HG03103 (cell line): Measurements from ENCODE around the gene PIP5KL1.

Experiments used
- ATAC-seq: cut with Tn5 transposase; IDR thresholded peaks from one replicate; pipeline ENCODE4 v1.9.1; 2021; ENCODE audit warnings: low read depth; ENCODE audit not compliant: unreplicated experiment

Gene PIP5KL1

DNA sequence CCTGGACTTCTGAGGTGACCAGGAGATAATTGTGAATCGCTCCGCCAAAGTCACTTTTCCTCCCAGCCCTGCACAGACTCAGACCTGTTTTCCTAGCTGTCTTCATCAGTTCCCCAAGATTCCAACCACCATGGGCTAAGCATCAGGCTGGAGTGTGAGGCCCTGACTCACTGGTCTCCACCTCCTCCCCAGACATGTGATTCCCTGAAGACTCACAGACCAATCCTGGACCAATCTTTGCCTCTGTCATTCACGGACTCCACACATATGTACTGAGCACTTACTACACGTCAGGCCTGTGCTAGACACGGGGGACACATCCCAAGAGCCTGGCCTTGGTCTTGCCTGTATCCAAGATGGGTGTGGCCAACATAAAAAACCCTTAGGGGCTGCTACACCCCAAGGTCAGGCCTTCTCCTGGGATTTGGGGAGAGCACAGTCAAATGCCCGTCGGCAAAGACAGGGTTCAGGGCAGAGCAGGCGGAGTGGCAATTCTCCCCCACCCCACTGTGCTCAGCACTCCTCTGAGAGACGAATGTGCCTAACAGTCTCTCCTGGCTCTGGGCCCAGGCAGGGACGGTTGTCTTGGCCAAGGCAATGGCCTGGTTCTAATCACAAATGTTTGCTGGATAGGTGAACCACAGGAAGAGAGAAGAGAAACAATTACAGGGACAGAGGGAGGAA, 38.3 kb upstream of the PIP5KL1 start:
- no peak for ATAC-seq

DNA sequence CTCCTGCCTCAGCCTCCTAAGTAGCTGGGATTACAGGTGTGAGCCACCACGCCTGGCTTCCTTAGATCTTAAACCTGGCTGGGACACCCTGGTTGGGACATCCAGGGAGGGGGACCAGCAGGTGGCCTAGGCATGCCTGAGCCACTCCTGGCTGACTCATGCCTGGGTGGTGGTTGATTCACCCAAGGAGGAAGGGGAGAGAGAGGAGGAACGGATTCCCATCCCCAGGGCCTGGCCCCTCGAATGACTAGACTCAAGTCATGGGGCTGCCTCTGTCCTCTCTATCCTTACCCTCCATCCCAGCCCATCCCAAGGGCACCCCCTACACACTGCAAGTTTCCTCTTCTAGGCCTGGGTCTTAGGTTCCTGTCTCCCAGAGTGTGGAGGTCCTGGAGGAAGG, 37.5 kb upstream of the PIP5KL1 start:
- ATAC-seq = no peak

- ATAC-seq = no peak
Observed at GRCh38 chr9:127967151-127967809, 36.7 kb upstream of the PIP5KL1 start.

DNA sequence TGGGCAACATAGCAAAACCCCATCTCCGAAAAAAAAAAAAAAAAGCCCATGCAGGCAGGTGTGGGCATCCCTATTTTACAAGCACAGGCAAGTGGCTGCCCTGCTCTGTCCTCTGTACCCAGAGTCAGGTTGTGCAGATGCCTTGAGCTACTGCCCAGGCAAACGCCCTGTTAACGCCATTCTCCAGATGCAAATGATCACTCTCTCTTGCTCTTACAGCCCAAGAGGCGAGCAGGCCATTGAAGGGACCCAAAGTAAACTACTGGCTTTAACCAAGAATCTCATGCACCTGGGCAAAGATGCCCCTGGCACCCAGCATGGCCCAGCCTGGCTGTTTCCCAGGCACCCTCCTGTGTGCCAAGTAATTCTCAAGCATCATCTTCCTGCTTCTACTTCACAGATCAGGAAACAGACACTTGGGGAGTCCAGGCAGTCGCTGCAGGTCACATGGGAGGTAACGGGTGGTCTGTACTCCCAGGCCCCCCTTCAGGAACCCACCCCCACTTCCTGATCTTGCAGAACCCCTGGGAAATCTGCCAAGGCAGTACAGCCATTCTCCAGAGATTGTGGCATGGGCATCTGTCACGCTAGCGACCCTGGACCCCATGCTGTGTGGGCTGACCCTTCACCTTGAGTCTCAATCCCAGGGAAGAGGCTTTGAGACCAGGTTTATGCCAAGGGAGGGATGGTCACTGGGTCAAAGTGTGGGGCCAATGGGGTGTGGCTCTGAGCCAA, 36.0 kb upstream of the PIP5KL1 start:
- no peak for ATAC-seq

- ATAC-seq = no peak
Observed at GRCh38 chr9:127965953-127966352, 35.4 kb upstream of the PIP5KL1 start.

- no peak for ATAC-seq
Observed at GRCh38 chr9:127963359-127964064, 32.9 kb upstream of the PIP5KL1 start.

GRCh38 chr9:127963041-127963358, 32.4 kb upstream of the PIP5KL1 start:
- ATAC-seq = no peak

GRCh38 chr9:127962278-127962677, 31.7 kb upstream of the PIP5KL1 start:
- no peak for ATAC-seq

GRCh38 chr9:127961613-127962155, 31.1 kb upstream of the PIP5KL1 start:
- ATAC-seq = no peak

- ATAC-seq = no peak
Observed at GRCh38 chr9:127961155-127961490, 30.5 kb upstream of the PIP5KL1 start.

DNA sequence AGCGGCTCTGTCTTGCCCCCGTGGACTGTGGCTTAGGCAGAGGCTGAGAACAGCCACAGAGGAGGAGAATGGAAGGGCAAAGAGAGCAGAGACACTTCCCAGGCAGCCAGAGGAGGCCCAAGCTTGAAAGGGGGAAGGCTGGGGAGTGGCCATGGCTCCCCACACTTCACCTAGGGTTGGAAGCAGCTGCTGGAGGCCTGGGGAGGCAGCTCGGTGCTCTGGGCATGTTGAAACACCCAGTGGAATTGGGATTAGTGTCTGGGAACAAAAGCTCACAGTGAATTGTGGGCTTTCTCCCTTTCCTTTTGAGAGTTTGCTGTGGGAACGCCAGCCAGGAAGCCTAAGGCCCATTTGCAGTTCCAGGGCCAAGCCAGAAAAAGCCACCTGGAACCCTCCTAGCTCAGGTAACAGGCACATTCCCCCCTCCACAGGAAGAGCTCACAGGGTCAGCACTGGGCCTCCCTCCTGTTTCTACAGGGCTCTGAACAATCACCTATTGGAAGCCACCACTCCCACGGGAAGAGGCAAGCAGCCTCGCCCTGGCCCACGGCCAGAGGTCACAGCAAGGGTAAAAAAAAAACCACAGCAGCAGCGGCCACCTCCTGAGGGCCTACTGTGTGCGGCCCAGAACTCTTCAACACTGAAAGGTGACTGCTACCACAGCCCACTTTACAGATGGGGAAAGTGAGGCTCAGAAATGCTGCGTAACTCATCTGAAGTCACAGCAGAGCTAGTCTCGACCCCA, 30.0 kb upstream of the PIP5KL1 start:
- ATAC-seq = no peak

- no peak for ATAC-seq
Observed at GRCh38 chr9:127959841-127960409, 29.3 kb upstream of the PIP5KL1 start.

GRCh38 chr9:127959398-127959797, 28.8 kb upstream of the PIP5KL1 start:
- no peak for ATAC-seq

- no peak for ATAC-seq
Observed at GRCh38 chr9:127958728-127959127, 28.2 kb upstream of the PIP5KL1 start.

DNA sequence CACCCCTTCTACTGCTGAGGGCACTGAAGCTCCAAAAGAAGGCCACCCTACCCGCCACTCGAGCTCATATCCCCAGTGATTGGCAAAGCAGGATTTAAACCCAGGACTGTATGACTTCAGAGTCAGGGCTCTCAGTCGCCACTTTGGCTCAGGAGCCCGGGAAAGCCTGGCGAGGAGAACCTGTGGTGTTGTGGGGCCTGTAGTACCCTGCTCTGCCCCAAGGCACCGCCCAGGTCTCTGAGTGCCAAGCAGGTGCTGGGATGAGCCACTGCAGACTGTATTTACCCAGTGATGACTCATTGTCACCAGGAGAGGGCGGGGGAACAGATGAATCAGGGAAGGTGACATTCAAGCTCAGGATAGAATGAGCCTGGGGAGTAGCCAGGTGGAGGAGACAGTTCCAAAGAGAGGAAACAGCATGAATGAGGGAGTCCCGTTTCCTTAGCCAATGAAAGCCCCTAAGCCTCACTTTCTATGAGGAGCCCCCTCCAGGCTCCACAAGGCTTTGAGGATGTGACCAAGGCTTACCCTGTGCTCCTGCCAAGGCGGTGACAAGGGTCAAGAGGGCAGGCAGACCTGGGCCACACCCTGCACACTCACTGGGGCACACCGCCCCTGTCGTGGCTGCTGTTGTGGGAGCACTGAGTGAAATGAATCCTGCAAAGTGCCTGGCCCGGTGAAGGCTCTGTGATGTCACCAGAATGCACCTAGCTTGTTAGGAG, 24.9 kb upstream of the PIP5KL1 start:
- no peak for ATAC-seq

DNA sequence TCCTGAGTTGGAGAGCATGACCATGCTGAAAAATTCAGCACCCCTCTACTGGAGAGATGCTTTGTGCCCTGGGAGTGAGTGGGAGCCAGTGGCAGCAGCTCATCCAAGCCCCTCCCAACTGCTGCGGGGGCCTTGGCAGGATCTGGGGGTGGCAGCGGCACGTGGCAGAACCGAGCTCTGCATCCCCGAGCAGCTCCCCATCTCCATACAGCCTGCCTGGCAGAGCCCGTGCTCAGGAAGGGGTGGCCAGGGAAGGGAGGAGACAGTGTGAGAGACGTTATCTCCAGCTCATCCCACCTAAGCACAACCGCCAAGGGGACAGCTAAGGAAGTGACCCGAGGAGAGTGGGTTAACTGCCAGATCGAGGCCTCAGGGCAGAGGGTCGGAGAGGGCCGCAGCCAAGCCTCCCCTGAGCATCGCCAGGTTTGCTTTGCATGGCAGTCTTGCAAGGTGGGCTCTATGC, 24.3 kb upstream of the PIP5KL1 start:
- no peak for ATAC-seq

- ATAC-seq = no peak
Observed at GRCh38 chr9:127953768-127954505, 23.4 kb upstream of the PIP5KL1 start.

GRCh38 chr9:127953154-127953553, 22.6 kb upstream of the PIP5KL1 start:
- ATAC-seq = no peak
